ENCODE results near the gene CALHM3. TPM values are rescaled to one million over a fixed set of nuclear protein-coding genes. Genes with fewer than 3 reads are reported as not detected.

Gene CALHM3
- total RNA-seq, 1 donor from 2014 or later = not detected

- TF ChIP-seq CTCF (conservative IDR thresholded peaks at IDR 0.05; ENCODE audit: low read depth, low read length) = no peak
- H3K4me3 ChIP-seq (ENCODE audit: low read depth, low read length) = no peak overlapping the region
- no peak for DNase-seq (ENCODE audit: low read depth)
These were observed 35.4 kb downstream of the CALHM3 start for GRCh38 chr10:103443475-103444185.

GRCh38 chr10:103442031-103442461, 37.0 kb downstream of the CALHM3 start:
- no peak overlapping the region for H3K4me3 ChIP-seq (ENCODE audit: low read depth, low read length)
- no peak for TF ChIP-seq CTCF (conservative IDR thresholded peaks at IDR 0.05; ENCODE audit: low read depth, low read length)
- no peak for DNase-seq (ENCODE audit: low read depth)

- TF ChIP-seq CTCF (conservative IDR thresholded peaks at IDR 0.05; ENCODE audit: low read depth, low read length) = no peak
- H3K4me3 ChIP-seq (ENCODE audit: low read depth, low read length) = no peak overlapping the region
- DNase-seq (ENCODE audit: low read depth) = no peak
These were observed 37.4 kb downstream of the CALHM3 start for GRCh38 chr10:103441611-103442010.

GRCh38 chr10:103441206-103441605, 37.8 kb downstream of the CALHM3 start:
- DNase-seq (ENCODE audit: low read depth) = no peak
- H3K4me3 ChIP-seq (ENCODE audit: low read depth, low read length) = no peak overlapping the region
- no peak for TF ChIP-seq CTCF (conservative IDR thresholded peaks at IDR 0.05; ENCODE audit: low read depth, low read length)

GRCh38 chr10:103440416-103440815, 38.6 kb downstream of the CALHM3 start:
- TF ChIP-seq CTCF (conservative IDR thresholded peaks at IDR 0.05; ENCODE audit: low read depth, low read length) = no peak
- H3K4me3 ChIP-seq (ENCODE audit: low read depth, low read length) = no peak overlapping the region
- no peak for DNase-seq (ENCODE audit: low read depth)

GRCh38 chr10:103439776-103440175, 39.3 kb downstream of the CALHM3 start:
- no peak for DNase-seq (ENCODE audit: low read depth)
- no peak for TF ChIP-seq CTCF (conservative IDR thresholded peaks at IDR 0.05; ENCODE audit: low read depth, low read length)
- H3K4me3 ChIP-seq (ENCODE audit: low read depth, low read length) = no peak overlapping the region

GRCh38 chr10:103433858-103434257, 45.2 kb downstream of the CALHM3 start:
- TF ChIP-seq CTCF (conservative IDR thresholded peaks at IDR 0.05; ENCODE audit: low read depth, low read length) = no peak
- DNase-seq (ENCODE audit: low read depth) = no peak
- no peak overlapping the region for H3K4me3 ChIP-seq (ENCODE audit: low read depth, low read length)
